SJCRH30 (cell line): ENCODE results near the gene SESTD1. TPM values are rescaled to one million over a fixed set of nuclear protein-coding genes. Genes with fewer than 3 reads are reported as not detected.

Source experiments
- total RNA-seq: library from RNA; depleted of rRNA; stranded (reverse); fragments of >200 nt; shearing (Covaris generic); gene quantifications from 2 replicates; pipeline ENCODE4 v1.2.3, GENCODE V29; 2014; rRNA removed

Gene SESTD1
- total RNA-seq, 1 experiment from 2014 or later = 24.5 TPM

Other genes with a start within 250 kb of the SESTD1 start
- 5.3 and 5.5 TPM in 2 replicates for gene CCDC141, start 214.7 kb downstream of the SESTD1 start, total RNA-seq